OCI-LY3 (cell line): ENCODE measurements around the gene C11orf54.

ENCODE experiments used
- H2AFZ ChIP-seq: fragments of 200-600, 300-600 bp; shearing (Covaris generic); 2 replicates; pipeline ENCODE4 v1.6.0; 2014; ENCODE audit warnings: antibody characterized with exemption, low read depth, low read length
- H3K27ac ChIP-seq: fragments of 200-600, 300-600 bp; sonication (generic); 2 replicates; pipeline ENCODE4 v1.5.1; 2014; ENCODE audit warnings: mild to moderate bottlenecking, low read length, moderate library complexity, mixed read lengths
- H3K27me3 ChIP-seq: fragments of 200-600, 300-600 bp; sonication (generic); 2 replicates; pipeline ENCODE4 v1.6.1; 2014; ENCODE audit warnings: low read depth, low read length, mixed read lengths
- H3K36me3 ChIP-seq: fragments of 200-600, 300-600 bp; sonication (generic); replicated peaks from 2 replicates; pipeline ENCODE3; 2014; ENCODE audit warnings: low read depth, low read length, mixed read lengths
- H3K4me1 ChIP-seq: fragments of 300-600, 200-600 bp; sonication (generic); 2 replicates; pipeline ENCODE4 v1.6.1; 2014; ENCODE audit warnings: low read length, mixed read lengths
- H3K4me2 ChIP-seq: fragments of 200-600, 300-600 bp; sonication (generic); 2 replicates; pipeline ENCODE4 v1.6.1; 2014; ENCODE audit warnings: low read length, mixed read lengths
- H3K4me3 ChIP-seq: fragments of 300-600, 200-600 bp; sonication (generic); 2 replicates; pipeline ENCODE4 v1.5.1; 2014; ENCODE audit warnings: antibody characterized with exemption, mild to moderate bottlenecking, low read length, moderate library complexity
- H3K79me2 ChIP-seq: fragments of 300-600, 200-600 bp; shearing (Covaris generic); 2 replicates; pipeline ENCODE4 v1.6.1; 2014; ENCODE audit warnings: mild to moderate bottlenecking, low read length, mixed read lengths
- H3K9ac ChIP-seq: fragments of 300-600, 200-600 bp; shearing (Covaris generic); 2 replicates; pipeline ENCODE4 v1.6.0; 2014; ENCODE audit warnings: mild to moderate bottlenecking, low read length, moderate library complexity
- H3K9me3 ChIP-seq: fragments of 200-600, 300-600 bp; shearing (Covaris generic); 2 replicates; pipeline ENCODE4 v1.6.1; 2014; ENCODE audit warnings: low read length, mixed read lengths; ENCODE audit not compliant: insufficient read depth
- H4K20me1 ChIP-seq: fragments of 200-600, 300-600 bp; sonication (generic); 2 replicates; pipeline ENCODE4 v1.6.1; 2016; ENCODE audit warnings: low read length, mixed read lengths; ENCODE audit not compliant: insufficient read depth
- CTCF ChIP-seq: fragments of 200-600, 300-600 bp; sonication (generic); IDR thresholded peaks from 2 replicates; pipeline ENCODE4 v1.5.1; 2014; ENCODE audit warnings: antibody characterized with exemption, low read length, low read depth
- EZH2phosphoT487 ChIP-seq: fragments of 200-600 bp; shearing (Covaris generic); IDR thresholded peaks from 2 replicates; pipeline ENCODE4 v1.6.1; 2018; ENCODE audit warnings: antibody characterized with exemption, mixed run types, low read depth

C11orf54 gene

GRCh38 chr11:93807980-93808379 is 66.5 kb downstream of the C11orf54 start:
- no peak overlapping the region for H2AFZ ChIP-seq
- H3K4me3 ChIP-seq, result no peak overlapping the region
- no peak for TF ChIP-seq CTCF
- TF ChIP-seq EZH2phosphoT487, result no peak
- H3K27ac ChIP-seq, result no peak overlapping the region
- peaks cover 8% of the 10 kb centered on the region; the same call in 1 of the 2 replicates for H3K79me2 ChIP-seq
- H3K4me1 ChIP-seq, result no peaks in the 10 kb centered on the region
- peaks cover 70% of the 10 kb centered on the region for H3K36me3 ChIP-seq
- H3K4me2 ChIP-seq, result no peak overlapping the region
- no peaks in the 10 kb centered on the region for H3K27me3 ChIP-seq
- no peaks in the 10 kb centered on the region for H4K20me1 ChIP-seq
- no peaks in the 10 kb centered on the region for H3K9me3 ChIP-seq
- H3K9ac ChIP-seq, result no peak overlapping the region

GRCh38 chr11:93813974-93814373 is 72.5 kb downstream of the C11orf54 start:
- Histone ChIP-seq H3K4me1 (no peaks in the 10 kb centered on the region), H3K4me3 (no peak overlapping the region), H3K4me2 (no peak overlapping the region), H4K20me1 (no peaks in the 10 kb centered on the region), H3K36me3 (peaks cover 66% of the 10 kb centered on the region), H3K27ac (no peak overlapping the region), H2AFZ (no peak overlapping the region), H3K9ac (no peak overlapping the region), H3K79me2 (peaks cover 4% of the 10 kb centered on the region; the same call in 1 of the 2 replicates), H3K9me3 (no peaks in the 10 kb centered on the region), H3K27me3 (no peaks in the 10 kb centered on the region)
- no peak for TF ChIP-seq CTCF
